GM21528 (cell line): ENCODE data around the gene PIM3.

ENCODE experiments used
- ATAC-seq: cut with Tn5 transposase; IDR thresholded peaks from one replicate; pipeline ENCODE4 v1.9.1; 2021; ENCODE audit warnings: mild to moderate bottlenecking, moderate library complexity; ENCODE audit not compliant: unreplicated experiment, low FRiP score

PIM3 gene

GRCh38 chr22:49960159-49961004 lies at the start of gene PIM3:
PIM3 (plus strand) TSS chr22:49960772; CDS start chr22:49960948, 176 bp downstream.
- peak; percentile 60 for ATAC-seq

GRCh38 chr22:49911881-49912625 lies 48.5 kb upstream of the PIM3 start:
- no peak for ATAC-seq

GRCh38 chr22:49913026-49913425 lies 47.5 kb upstream of the PIM3 start:
- ATAC-seq, result no peak

GRCh38 chr22:49913446-49913845 lies 47.1 kb upstream of the PIM3 start:
- no peak for ATAC-seq

- ATAC-seq, result no peak
Measured at GRCh38 chr22:49914256-49914655, 46.3 kb upstream of the PIM3 start.

- no peak for ATAC-seq
Measured at GRCh38 chr22:49915610-49916009, 45.0 kb upstream of the PIM3 start.

GRCh38 chr22:49916831-49917230 lies 43.7 kb upstream of the PIM3 start:
- no peak for ATAC-seq

- ATAC-seq, result peak; percentile 75
Measured at GRCh38 chr22:49917974-49918910, 42.3 kb upstream of the PIM3 start, which contains the start of the genes ALG12 and CRELD2. ALG12 (minus strand) TSS chr22:49918438; CDS start chr22:49913765, 4,673 bp downstream. CRELD2 (plus strand) TSS chr22:49918634; CDS start chr22:49918770, 136 bp downstream.

GRCh38 chr22:49918911-49919881 lies 41.4 kb upstream of the PIM3 start:
- ATAC-seq, result peak; percentile 2

- no peak for ATAC-seq
Measured at GRCh38 chr22:49920859-49921258, 39.7 kb upstream of the PIM3 start.

GRCh38 chr22:49921508-49922278 lies 38.9 kb upstream of the PIM3 start:
- ATAC-seq, result no peak

- no peak for ATAC-seq
Measured at GRCh38 chr22:49922484-49922883, 38.1 kb upstream of the PIM3 start.

GRCh38 chr22:49922926-49923325 lies 37.6 kb upstream of the PIM3 start:
- no peak for ATAC-seq

GRCh38 chr22:49923445-49923844 lies 37.1 kb upstream of the PIM3 start:
- ATAC-seq, result no peak

GRCh38 chr22:49924113-49924833 lies 36.3 kb upstream of the PIM3 start:
- ATAC-seq, result no peak

GRCh38 chr22:49925525-49926128 lies 34.9 kb upstream of the PIM3 start:
- peak; percentile 42 for ATAC-seq

GRCh38 chr22:49926916-49927315 lies 33.7 kb upstream of the PIM3 start:
- ATAC-seq, result no peak
